H1 (cell line): ENCODE results near the gene FGFRL1. TPM values are rescaled to one million over a fixed set of nuclear protein-coding genes. Genes with fewer than 3 reads are reported as not detected.

Source experiments
- CTCF ChIA-PET: fragments of 300-600 bp; sonication (Branson Sonifier 250); formaldehyde crosslinking; loops from one replicate; lab custom pipeline; 2021; ENCODE audit not compliant: partially characterized antibody; lab: Charles Lee
- POLR2A ChIA-PET: fragments of 300-600 bp; sonication (Branson Sonifier 250); formaldehyde crosslinking; loops from one replicate; lab custom pipeline; 2021; ENCODE audit warnings: inconsistent platforms; ENCODE audit not compliant: partially characterized antibody; lab: Charles Lee
- DNase-seq, 2 experiments: peaks; one replicate each; pipeline versions ENCODE4 v3.0.0 to v3.0.0-alpha.2; 2010 to 2022; ENCODE audit warnings: low spot score in 2 of 2, low read depth in 1 of 2, mixed read lengths in 1 of 2
- FAIRE-seq: peaks from 2 replicates; lab custom pipeline; 2011; peaks lifted over from hg19 to GRCh38; lab: Jason Lieb, UNC
- H2AFZ ChIP-seq: 2 replicates; pipeline ENCODE4 v1.8.1; 2012; ENCODE audit warnings: low read length, inconsistent platforms
- H2AK5ac ChIP-seq: 2 replicates; pipeline ENCODE4 v1.6.1; 2013; ENCODE audit warnings: low read depth, low read length
- H2BK120ac ChIP-seq: replicated peaks from 2 replicates; pipeline ENCODE3; 2013; ENCODE audit warnings: low read depth, low read length, inconsistent platforms
- H2BK12ac ChIP-seq: 2 replicates; pipeline ENCODE4 v1.6.1; 2013; ENCODE audit warnings: low read depth, low read length
- H2BK15ac ChIP-seq: 2 replicates; pipeline ENCODE4 v1.6.1; 2013; ENCODE audit warnings: low read length
- H2BK20ac ChIP-seq: 2 replicates; pipeline ENCODE4 v1.6.1; 2013; ENCODE audit warnings: low read length
- H2BK5ac ChIP-seq: 2 replicates; pipeline ENCODE4 v1.6.1; 2013; ENCODE audit warnings: low read depth, low read length
- H3K14ac ChIP-seq: 2 replicates; pipeline ENCODE4 v1.6.1; 2013; ENCODE audit warnings: inconsistent platforms; ENCODE audit not compliant: insufficient read length
- H3K18ac ChIP-seq: 2 replicates; pipeline ENCODE4 v1.6.1; 2013; ENCODE audit warnings: low read length; ENCODE audit errors: extremely low read depth
- H3K23ac ChIP-seq: 2 replicates; pipeline ENCODE4 v1.6.1; 2013; ENCODE audit warnings: inconsistent platforms; ENCODE audit not compliant: insufficient read length
- H3K23me2 ChIP-seq: 2 replicates; pipeline ENCODE4 v1.6.1; 2013; ENCODE audit warnings: low read depth, low read length
- H3K27ac ChIP-seq: 2 replicates; pipeline ENCODE4 v1.6.1; 2011; ENCODE audit warnings: low read depth, low read length, inconsistent platforms
- H3K27me3 ChIP-seq, 4 experiments: replicated peaks in 1 of 4; 1 replicate in 1 of 4; 2 replicates in 3 of 4; pipeline versions ENCODE4 v1.6.1 to v1.8.1; 2011 to 2013; ENCODE audit warnings: low read length in 3 of 4, mild to moderate bottlenecking in 3 of 4, inconsistent platforms in 2 of 4, mixed read lengths in 2 of 4, moderate library complexity in 1 of 4; ENCODE audit not compliant: control insufficient read depth in 3 of 4, insufficient read depth in 3 of 4; ENCODE audit errors: extremely low read depth in 1 of 4
- H3K36me3 ChIP-seq, 4 experiments: 2 replicates each; pipeline versions ENCODE4 v1.6.1 to v1.8.1; 2011 to 2013; ENCODE audit warnings: mild to moderate bottlenecking in 4 of 4, low read length in 3 of 4, moderate library complexity in 2 of 4, control low read depth in 1 of 4, inconsistent platforms in 1 of 4; ENCODE audit not compliant: insufficient read depth in 4 of 4, control insufficient read depth in 2 of 4
- H3K4ac ChIP-seq: replicated peaks from 2 replicates; pipeline ENCODE3; 2013; ENCODE audit warnings: low read length, low read depth, mixed read lengths, inconsistent platforms; ENCODE audit not compliant: insufficient read length
- H3K4me1 ChIP-seq, 4 experiments: replicated peaks in 1 of 4; 1 replicate in 1 of 4; 2 replicates in 3 of 4; pipeline versions ENCODE4 v1.6.1 to v1.8.1; 2011 to 2013; ENCODE audit warnings: low read length in 3 of 4, inconsistent platforms in 2 of 4, mixed read lengths in 1 of 4; ENCODE audit not compliant: insufficient read depth in 4 of 4, control insufficient read depth in 3 of 4
- H3K4me2 ChIP-seq, 2 experiments: 2 replicates each; pipeline versions ENCODE4 v1.6.1 to v1.8.1; 2011 to 2013; ENCODE audit warnings: low read depth in 2 of 2, low read length in 2 of 2, control low read depth in 1 of 2, inconsistent platforms in 1 of 2, mild to moderate bottlenecking in 1 of 2; ENCODE audit not compliant: insufficient read depth in 1 of 2
- H3K4me3 ChIP-seq, 4 experiments: fragments of 200-600, 300-600 bp in 1 of 4; sonication (generic), shearing (Covaris generic), sonication (Bioruptor Twin) in 1 of 4; 2 replicates each; pipeline versions ENCODE4 v1.5.1 to v1.8.1; 2011 to 2016; ENCODE audit warnings: low read length in 4 of 4, low read depth in 3 of 4, control low read depth in 2 of 4, inconsistent platforms in 2 of 4, mild to moderate bottlenecking in 2 of 4, mixed read lengths in 1 of 4, moderate library complexity in 1 of 4; ENCODE audit not compliant: insufficient read depth in 2 of 4; ENCODE audit errors: extremely low read depth in 1 of 4
- H3K56ac ChIP-seq: replicated peaks from 2 replicates; pipeline ENCODE3; 2013; ENCODE audit warnings: low read depth, mild to moderate bottlenecking, mixed read lengths, low read length, inconsistent platforms; ENCODE audit not compliant: insufficient read length
- H3K79me1 ChIP-seq: 2 replicates; pipeline ENCODE4 v1.6.1; 2013; ENCODE audit warnings: low read depth, low read length, control low read depth
- H3K79me2 ChIP-seq, 2 experiments: 2 replicates each; pipeline versions ENCODE4 v1.6.1 to v1.8.1; 2012 to 2013; ENCODE audit warnings: low read length in 2 of 2, mild to moderate bottlenecking in 2 of 2, inconsistent platforms in 1 of 2; ENCODE audit not compliant: insufficient read depth in 2 of 2, control insufficient read depth in 1 of 2
- H3K9ac ChIP-seq, 4 experiments: replicated peaks in 1 of 4; 1 replicate in 1 of 4; 2 replicates in 3 of 4; pipeline versions ENCODE4 v1.6.1 to v1.8.1; 2011 to 2013; ENCODE audit warnings: low read depth in 3 of 4, low read length in 3 of 4, control low read depth in 2 of 4, mild to moderate bottlenecking in 2 of 4, moderate library complexity in 2 of 4, inconsistent platforms in 1 of 4; ENCODE audit errors: extremely low read depth in 1 of 4
- H3K9me3 ChIP-seq, 2 experiments: 2 replicates each; pipeline versions ENCODE4 v1.6.1 to v1.8.1; 2012 to 2013; ENCODE audit warnings: mild to moderate bottlenecking in 2 of 2, moderate library complexity in 2 of 2, control low read depth in 1 of 2, inconsistent platforms in 1 of 2, low read depth in 1 of 2, low read length in 1 of 2, mixed read lengths in 1 of 2; ENCODE audit not compliant: insufficient read depth in 2 of 2
- H4K20me1 ChIP-seq, 2 experiments: replicated peaks in 1 of 2; 2 replicates each; pipeline versions ENCODE3 to v1.8.1; 2011 to 2013; ENCODE audit warnings: inconsistent platforms in 2 of 2, low read length in 2 of 2, mild to moderate bottlenecking in 1 of 2; ENCODE audit not compliant: insufficient read depth in 2 of 2, control insufficient read depth in 1 of 2
- H4K5ac ChIP-seq: 2 replicates; pipeline ENCODE4 v1.6.1; 2013; ENCODE audit warnings: low read length, low read depth, mixed read lengths, inconsistent platforms; ENCODE audit not compliant: insufficient read length
- H4K8ac ChIP-seq: 2 replicates; pipeline ENCODE4 v1.8.0; 2013; ENCODE audit warnings: mild to moderate bottlenecking, moderate library complexity, low read length, inconsistent platforms; ENCODE audit not compliant: insufficient read depth; ENCODE audit errors: extremely low read depth
- H4K91ac ChIP-seq: replicated peaks from 2 replicates; pipeline ENCODE3; 2013; ENCODE audit warnings: low read length, mixed read lengths, inconsistent platforms; ENCODE audit not compliant: insufficient read length
- CBX8 ChIP-seq: fragments of 300-800, 300-1000 bp; sonication (generic); IDR thresholded peaks from 2 replicates; pipeline ENCODE4 v1.7.1; 2016; ENCODE audit warnings: low read depth, low read length, borderline replicate concordance
- EP300 ChIP-seq, 2 experiments: IDR thresholded peaks; 1 replicate in 1 of 2; 2 replicates in 1 of 2; pipeline ENCODE4 v1.6.1; 2011 to 2012; ENCODE audit warnings: low read depth in 2 of 2, low read length in 2 of 2, mild to moderate bottlenecking in 2 of 2, borderline replicate concordance in 1 of 2, inconsistent platforms in 1 of 2, moderate library complexity in 1 of 2
- EZH2 ChIP-seq: fragments of 200-600 bp; sonication (generic); IDR thresholded peaks from 2 replicates; pipeline ENCODE4 v1.7.1; 2012; ENCODE audit warnings: low read depth, mild to moderate bottlenecking, moderate library complexity, low read length, inconsistent platforms; ENCODE audit not compliant: severe bottlenecking
- KDM1A ChIP-seq: fragments of 200-600, 300-600 bp; sonication (generic); IDR thresholded peaks from 2 replicates; pipeline ENCODE4 v1.7.1; 2016; ENCODE audit warnings: mild to moderate bottlenecking, low read length, borderline replicate concordance
- KDM5A ChIP-seq: fragments of 200-600 bp; IDR thresholded peaks from 2 replicates; pipeline ENCODE4 v1.7.1; 2012; ENCODE audit warnings: mild to moderate bottlenecking, low read length, inconsistent platforms, mixed read lengths
- NRF1 ChIP-seq: IDR thresholded peaks from 2 replicates; pipeline ENCODE4 v1.6.1; 2011; ENCODE audit warnings: mild to moderate bottlenecking, low read depth, low read length, improper control_type of control experiment
- PHF8 ChIP-seq: fragments of 200-600 bp; sonication (generic); conservative IDR thresholded peaks from 2 replicates; pipeline ENCODE4 v1.7.1; 2012; ENCODE audit warnings: low read depth, mild to moderate bottlenecking, inconsistent platforms, low read length, moderate library complexity
- POU5F1 ChIP-seq: IDR thresholded peaks from 2 replicates; pipeline ENCODE4 v1.6.1; 2011; ENCODE audit warnings: low read depth, mild to moderate bottlenecking, low read length, moderate library complexity
- SP1 ChIP-seq: IDR thresholded peaks from 2 replicates; pipeline ENCODE4 v1.6.1; 2011; ENCODE audit warnings: low read depth, low read length
- SRF ChIP-seq: IDR thresholded peaks from 2 replicates; pipeline ENCODE4 v1.6.1; 2011; ENCODE audit warnings: mild to moderate bottlenecking, low read depth, low read length, moderate library complexity
- WGBS, 2 experiments: shearing (Covaris generic) in 1 of 2; methylation state at CpG; one replicate each; pipeline versions ENCODE4 v1.1.6 to v1.1.7; 2013 to 2015; ENCODE audit warnings: low lambda C conversion rate in 2 of 2, mixed read lengths in 2 of 2, inconsistent platforms in 1 of 2, low coverage in 1 of 2, missing lambda C conversion rate in 1 of 2; ENCODE audit not compliant: insufficient replicate concordance in 2 of 2, insufficient coverage in 1 of 2, insufficient read length in 1 of 2; ENCODE audit errors: extremely low coverage in 1 of 2, missing lambda C conversion rate in 1 of 2; 5-methylcytosine and 5-hydroxymethylcytosine counted together
- polyA plus RNA-seq, 7 experiments: library from polyadenylated mRNA; depleted of rRNA in 3 of 7; stranded (reverse) in 5 of 7; unstranded in 2 of 7; fragments of >200 nt in 5 of 7; fragments of 200-250 nt in 2 of 7; gene quantifications; 1 replicate in 5 of 7; 2 replicates in 1 of 7; 4 replicates in 1 of 7; pipeline versions ENCODE4 v1.2.1 to v1.2.3, GENCODE V29; 2011 to 2013; ENCODE audit warnings: missing spikeins in 2 of 7, mixed read lengths in 2 of 7
- total RNA-seq: library from RNA; stranded (reverse); fragmentation: NEBNext Ultra II Directional; extraction: Animal tissue kit (Norgen Biotek cat#: 25700); gene quantifications from 2 replicates; pipeline ENCODE4 v1.2.1, GENCODE V29; 2021
- TF ChIP-seq, protein P1 (sequence below): IDR thresholded peaks from 2 replicates; pipeline ENCODE4 v1.6.1; 2012; ENCODE audit warnings: inconsistent platforms

FGFRL1 gene
- total and polyA plus RNA-seq, 2 of the 8 experiments (the other 6 are each of a cell fraction or from before 2014, with no cell fraction given) = 18.9 to 34.6 TPM

- Histone ChIP-seq H3K23ac (no peak overlapping the region), H3K9ac (no peak overlapping the region), H3K79me2 (no peaks in the 10 kb centered on the region), H4K20me1 (peaks cover 5 to 20% of the 10 kb centered on the region in 2 experiments), H3K56ac (no peak overlapping the region), H3K79me1 (peaks cover 6% of the 10 kb centered on the region), H2BK5ac (no peak overlapping the region), H3K4ac (no peak overlapping the region), H2BK12ac (no peak overlapping the region), H3K36me3 (no peaks in the 10 kb centered on the region), H2AFZ (no peak overlapping the region), H2BK120ac (no peak overlapping the region), H2AK5ac (no peak overlapping the region), H3K23me2 (peaks cover 16% of the 10 kb centered on the region; the same call in 1 of the 2 replicates), H3K4me2 (no peak overlapping the region), H4K91ac (no peak overlapping the region), H2BK15ac (no peak overlapping the region), H4K5ac (no peak overlapping the region), H3K9me3 (no peaks in the 10 kb centered on the region), H3K27me3 (peaks cover 14 to 20% (median 17%) of the 10 kb centered on the region in 4 experiments), H2BK20ac (no peak overlapping the region), H3K14ac (no peak overlapping the region), H3K18ac (no peak overlapping the region; the same call in 1 of the 2 replicates), H3K4me3 (no peak overlapping the region), H3K4me1 (peaks cover 0 to 14% (median 9%) of the 10 kb centered on the region in 4 experiments; a peak in 6 of 7 replicates), H4K8ac (no peak overlapping the region; the same call in 1 of the 2 replicates), H3K27ac (no peak overlapping the region)
- ChIA-PET CTCF (no interaction called here), POLR2A (interaction anchor here (0.9 kb wide), 1 partner anchor 9 kb away, joined by 4 read pairs; no protein-coding TSS in a partner anchor)
- TF ChIP-seq CBX8 (no peak), SRF (no peak), SP1 (no peak), EP300 (IDR thresholded peaks at IDR 0.05; ENCODE audit: borderline replicate concordance in 1 of 2, low read depth in 2 of 2, low read length in 2 of 2) (no peak), PHF8 (no peak), POU5F1 (no peak), EZH2 (no peak), KDM1A (no peak), KDM5A (no peak), NRF1 (no peak)
- TF ChIP-seq, protein P1, sequence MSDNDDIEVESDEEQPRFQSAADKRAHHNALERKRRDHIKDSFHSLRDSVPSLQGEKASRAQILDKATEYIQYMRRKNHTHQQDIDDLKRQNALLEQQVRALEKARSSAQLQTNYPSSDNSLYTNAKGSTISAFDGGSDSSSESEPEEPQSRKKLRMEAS = no peak
- 88% methylated on average over 23 of the region's 36 CpGs; no CpG with 5 or more reads in 1 of the 2 experiments for WGBS, 2 experiments
- no peak for DNase-seq
- no peak for FAIRE-seq
These were observed 3.1 kb downstream of the FGFRL1 start for GRCh38 chr4:1014291-1015167.
